Upper lobe of right lung (tissue), 1 donor: ENCODE measurements around the gene RPRD2. TPM values are rescaled to one million over a fixed set of nuclear protein-coding genes. Genes with fewer than 3 reads are reported as not detected.

ENCODE experiments used
- ATAC-seq: fragments of 200-7000 bp; cut with Tn5 transposase; one replicate; pipeline ENCODE4 v1.9.1; 2020; ENCODE audit warnings: mild to moderate bottlenecking, moderate library complexity
- DNase-seq: peaks from one replicate; pipeline ENCODE4 v3.0.0-alpha.2; 2020
- H3K27ac ChIP-seq: fragments of 200-600 bp; one replicate; pipeline ENCODE4 v1.8.0; 2022
- H3K27me3 ChIP-seq: fragments of 200-600 bp; one replicate; pipeline ENCODE4 v1.8.0; 2022; ENCODE audit warnings: mild to moderate bottlenecking
- H3K36me3 ChIP-seq: fragments of 200-600 bp; one replicate; pipeline ENCODE4 v1.8.0; 2022
- H3K4me1 ChIP-seq: fragments of 200-600 bp; one replicate; pipeline ENCODE4 v1.8.0; 2022
- H3K4me3 ChIP-seq: fragments of 200-600 bp; one replicate; pipeline ENCODE4 v1.8.0; 2022; ENCODE audit warnings: mild to moderate bottlenecking
- H3K9me3 ChIP-seq: fragments of 200-600 bp; one replicate; pipeline ENCODE4 v1.8.0; 2022
- CTCF ChIP-seq: fragments of 200-600 bp; IDR thresholded peaks from one replicate; pipeline ENCODE4 v1.8.0; 2022; ENCODE audit warnings: antibody characterized with exemption
- intact Hi-C: fragments of 100-400 bp; cut with DNase I; formaldehyde crosslinking; loops from one replicate; pipeline ENCODE4 v1.11.0; 2022
- total RNA-seq: library from RNA; stranded (reverse); fragmentation: NEBNext Ultra II Directional; extraction: Animal tissue kit (Norgen Biotek cat#: 25700); gene quantifications from one replicate; pipeline ENCODE4 v1.2.1, GENCODE V29; 2021
- donor health status: DM: no; HTN: yes; CAD: no; lungs with severe emphysema.

Gene RPRD2
- total RNA-seq, 1 donor from 2014 or later = 31.4 TPM

- Histone ChIP-seq H3K4me3 (no peak overlapping the region), H3K27me3 (no peaks in the 10 kb centered on the region), H3K27ac (no peak overlapping the region), H3K9me3 (no peaks in the 10 kb centered on the region), H3K36me3 (no peaks in the 10 kb centered on the region), H3K4me1 (peaks cover 8% of the 10 kb centered on the region)
- intact Hi-C loops = no loop called here
- no peak for TF ChIP-seq CTCF
- DNase-seq = no peak
- ATAC-seq = no peak
Measured at GRCh38 chr1:150484431-150484830, 120.5 kb downstream of the RPRD2 start.

GRCh38 chr1:150484861-150485260 is 120.9 kb downstream of the RPRD2 start:
- H3K27me3 ChIP-seq = no peaks in the 10 kb centered on the region
- H3K36me3 ChIP-seq = no peaks in the 10 kb centered on the region
- H3K27ac ChIP-seq = no peak overlapping the region
- no peaks in the 10 kb centered on the region for H3K9me3 ChIP-seq
- no peak for ATAC-seq
- no peak overlapping the region for H3K4me3 ChIP-seq
- DNase-seq = no peak
- TF ChIP-seq CTCF = no peak
- peaks cover 8% of the 10 kb centered on the region for H3K4me1 ChIP-seq
- intact Hi-C loops = no loop called here

- DNase-seq (peak; percentile 90), ATAC-seq (peak; percentile 100)
- Histone ChIP-seq H3K27me3 (no peaks in the 10 kb centered on the region), H3K36me3 (peaks cover 20% of the 10 kb centered on the region), H3K9me3 (no peaks in the 10 kb centered on the region), H3K4me3 (peak within 1 kb of the TSS; percentile 96), H3K27ac (peak within 1 kb of the TSS; percentile 86), H3K4me1 (peaks cover 8% of the 10 kb centered on the region)
- TF ChIP-seq CTCF = peak; percentile 31
- intact Hi-C loops = no loop called here
Measured at GRCh38 chr1:150486966-150487762, 123.2 kb downstream of the RPRD2 start, which contains the start of gene TARS2. Gene TARS2 (plus strand): TSS chr1:150487419. CDS start chr1:150487451, 32 bp downstream.

- H3K27me3 ChIP-seq = no peaks in the 10 kb centered on the region
- H3K4me1 ChIP-seq = peaks cover 8% of the 10 kb centered on the region
- intact Hi-C loops = no loop called here
- H3K36me3 ChIP-seq = peaks cover 22% of the 10 kb centered on the region
- ATAC-seq = no peak
- H3K4me3 ChIP-seq = peak overlapping the region; percentile 96
- H3K27ac ChIP-seq = peak overlapping the region; percentile 86
- no peak for DNase-seq
- H3K9me3 ChIP-seq = no peaks in the 10 kb centered on the region
- no peak for TF ChIP-seq CTCF
Measured at GRCh38 chr1:150487763-150488115, 123.8 kb downstream of the RPRD2 start.

GRCh38 chr1:150493175-150493574 is 129.2 kb downstream of the RPRD2 start:
- no peak for DNase-seq
- ATAC-seq = no peak
- Histone ChIP-seq H3K4me3 (no peak overlapping the region), H3K36me3 (peaks cover 59% of the 10 kb centered on the region), H3K4me1 (peaks cover 2% of the 10 kb centered on the region), H3K9me3 (no peaks in the 10 kb centered on the region), H3K27ac (no peak overlapping the region), H3K27me3 (no peaks in the 10 kb centered on the region)
- intact Hi-C loops = no loop called here
- TF ChIP-seq CTCF = no peak
